Stimulated activated CD8-positive, alpha-beta memory T cell treated with anti-CD3 and anti-CD28 coated beads, Interleukin-4, amount 100 ng/mL, for 1 hour (primary cell): ENCODE measurements around the gene POLN.
"Not testable (repeated sequence)": the region's sequence is repeated elsewhere in the genome, so short reads cannot be mapped to it uniquely, and the experiment has no call there.

Experiments
- DNase-seq, 2 donors: peaks; one replicate each; pipeline ENCODE4 v3.0.0-alpha.2; 2020; ENCODE audit warnings: low read depth in 2 of 2, low spot score in 1 of 2

POLN gene

DNA sequence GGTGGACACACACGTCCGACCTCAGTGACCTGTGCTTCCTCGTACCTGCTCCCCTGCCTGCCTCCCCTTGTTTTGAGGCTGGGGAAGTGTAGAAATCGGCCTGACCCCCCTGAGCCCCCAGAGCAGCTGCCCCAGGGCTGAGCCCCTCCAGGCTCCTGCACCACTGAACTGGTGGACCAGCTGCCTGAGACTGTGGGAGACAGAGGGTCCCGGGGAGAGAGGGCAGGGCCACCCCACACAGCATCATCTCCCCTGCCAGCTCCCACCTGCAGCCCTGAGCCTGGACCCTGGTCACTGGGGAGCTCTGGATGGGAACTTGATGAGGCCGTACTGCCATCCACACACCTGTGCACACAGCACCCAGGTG is 197.8 kb downstream of the POLN start:
- DNase-seq, result no peak

DNA sequence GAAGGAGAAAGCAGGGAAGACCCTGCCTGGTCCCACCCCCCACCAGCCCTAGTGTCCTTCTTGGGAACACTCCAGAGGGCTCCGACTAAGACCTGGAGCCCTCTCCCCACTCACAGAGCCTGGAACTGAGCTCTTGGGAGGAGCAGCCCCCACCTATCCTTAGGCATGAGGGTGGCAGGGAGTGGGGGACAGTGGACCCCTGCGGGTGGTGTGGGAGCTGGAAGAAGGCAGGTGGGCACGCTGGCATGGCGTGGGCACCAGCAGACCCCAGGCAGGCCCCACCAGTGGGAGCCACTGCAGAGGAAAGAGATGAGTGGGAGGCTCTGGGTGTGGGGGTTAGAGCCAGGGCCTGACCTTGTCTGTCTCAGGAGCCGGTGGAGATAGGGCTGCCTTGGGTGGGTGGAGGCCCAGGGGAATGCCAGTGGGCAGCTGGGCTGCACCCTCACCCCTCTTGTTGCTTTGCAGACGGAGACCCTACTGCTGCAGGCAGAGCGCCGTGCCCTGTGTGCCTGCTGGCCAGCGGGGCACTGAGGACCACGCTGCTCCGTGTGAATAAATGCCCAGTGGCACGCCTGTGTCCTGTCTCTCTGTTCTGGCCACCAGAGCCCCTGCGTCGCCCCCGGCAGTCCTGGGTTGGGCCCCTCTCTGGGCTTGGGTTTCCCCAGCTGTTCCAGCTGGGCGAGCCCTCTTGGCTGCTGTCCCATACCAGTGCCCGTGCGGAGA is 198.4 kb downstream of the POLN start:
- no peak for DNase-seq

DNA sequence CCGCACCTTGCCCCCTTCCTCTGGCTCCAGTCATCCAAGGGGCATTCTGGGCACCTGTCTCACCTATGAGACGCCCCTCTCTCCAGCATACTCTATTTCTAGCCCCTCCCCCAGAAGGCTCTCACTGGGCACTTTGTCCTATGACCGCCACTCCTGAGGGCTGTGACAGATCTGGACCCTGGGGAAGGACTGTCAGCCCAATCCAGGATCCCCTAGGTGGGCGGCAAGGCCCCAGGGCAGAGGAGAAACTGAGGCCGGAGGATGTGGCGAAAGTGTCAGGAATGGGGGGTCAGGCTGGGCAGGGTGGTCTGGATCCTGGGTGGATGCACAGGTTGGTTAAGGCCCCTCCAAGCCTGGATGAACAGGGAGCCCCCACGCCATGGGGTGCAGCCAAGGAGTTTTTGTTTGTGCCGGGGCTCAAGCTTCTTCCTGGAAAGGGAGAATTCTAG is 198.9 kb downstream of the POLN start:
- DNase-seq, result no peak

DNA sequence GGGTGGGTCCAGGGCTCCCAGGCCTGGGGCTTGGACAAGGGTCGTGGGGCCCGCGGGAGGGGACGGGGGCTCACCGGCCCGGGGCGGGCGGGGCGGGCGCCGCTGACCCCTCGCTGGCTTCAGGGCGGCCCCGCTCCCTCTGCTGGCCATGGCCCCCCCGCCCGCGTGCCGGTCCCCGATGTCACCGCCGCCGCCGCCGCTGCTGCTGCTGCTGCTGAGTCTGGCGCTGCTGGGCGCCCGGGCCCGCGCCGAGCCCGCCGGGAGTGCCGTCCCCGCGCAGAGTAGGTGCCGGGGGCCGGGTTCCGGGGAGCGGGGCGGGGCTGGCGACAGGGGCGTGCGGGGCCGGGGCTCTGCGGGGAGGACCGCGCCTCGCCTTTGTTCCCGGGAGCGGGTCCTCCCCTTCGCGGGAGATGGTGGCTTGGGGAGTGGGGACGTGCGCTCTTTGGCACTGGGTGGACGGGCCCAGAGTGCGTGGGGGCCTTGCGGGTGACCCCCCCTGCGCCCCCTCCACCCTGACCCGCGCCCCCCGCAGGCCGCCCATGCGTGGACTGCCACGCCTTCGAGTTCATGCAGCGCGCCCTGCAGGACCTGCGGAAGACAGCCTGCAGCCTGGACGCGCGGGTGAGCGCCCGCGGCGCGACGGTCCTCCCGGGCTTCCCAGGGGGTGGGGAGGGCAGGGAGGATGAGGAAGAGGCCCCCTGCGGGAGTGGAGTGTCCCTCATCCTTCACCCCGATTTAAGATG is 199.5 kb downstream of the POLN start:
- DNase-seq, result no peak

DNA sequence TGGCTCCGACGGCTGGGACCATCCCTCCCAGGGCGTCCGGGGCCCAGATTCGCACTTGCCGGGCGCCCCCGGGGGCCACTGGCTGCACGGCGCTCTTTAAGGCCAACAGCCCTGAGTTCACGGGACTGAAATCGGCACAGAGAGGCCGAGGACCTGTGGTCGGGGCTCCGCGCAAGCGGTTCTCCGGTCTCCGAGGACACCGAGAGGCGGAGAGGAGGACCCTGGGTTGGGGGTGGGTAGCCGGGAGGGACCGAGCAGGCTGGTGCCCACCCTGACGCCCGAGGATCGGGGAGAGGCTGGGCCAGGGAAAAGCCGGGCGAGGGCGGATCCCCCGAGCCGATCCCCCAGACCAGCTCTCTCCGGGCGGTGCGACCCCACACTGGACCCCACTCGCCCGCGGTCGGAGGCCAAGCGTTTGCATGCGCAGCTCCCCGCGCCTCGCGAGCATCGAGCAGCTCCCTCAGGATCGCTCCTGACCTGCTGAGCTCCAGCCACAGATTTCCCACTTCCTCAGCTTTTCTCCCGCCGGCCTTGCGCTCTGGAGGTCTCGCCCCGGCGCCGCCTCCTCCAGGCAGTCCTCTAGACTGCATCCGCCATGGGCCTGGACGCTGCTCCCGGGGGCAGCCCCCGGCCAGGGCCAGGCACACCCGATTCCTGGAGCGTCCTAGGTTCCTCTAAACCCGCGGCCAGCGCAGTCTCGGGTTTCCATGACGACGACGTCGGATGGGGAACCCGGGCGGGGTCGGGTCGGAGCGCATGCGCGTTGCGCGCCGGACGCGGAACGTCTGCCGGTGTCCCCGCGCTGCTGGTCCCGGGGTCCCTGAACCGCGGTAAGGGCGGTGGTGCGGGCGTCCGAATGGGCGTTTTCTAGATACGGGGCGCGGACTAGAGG is 200.4 kb downstream of the POLN start:
- peak; percentile 47 to 69 for DNase-seq

DNA sequence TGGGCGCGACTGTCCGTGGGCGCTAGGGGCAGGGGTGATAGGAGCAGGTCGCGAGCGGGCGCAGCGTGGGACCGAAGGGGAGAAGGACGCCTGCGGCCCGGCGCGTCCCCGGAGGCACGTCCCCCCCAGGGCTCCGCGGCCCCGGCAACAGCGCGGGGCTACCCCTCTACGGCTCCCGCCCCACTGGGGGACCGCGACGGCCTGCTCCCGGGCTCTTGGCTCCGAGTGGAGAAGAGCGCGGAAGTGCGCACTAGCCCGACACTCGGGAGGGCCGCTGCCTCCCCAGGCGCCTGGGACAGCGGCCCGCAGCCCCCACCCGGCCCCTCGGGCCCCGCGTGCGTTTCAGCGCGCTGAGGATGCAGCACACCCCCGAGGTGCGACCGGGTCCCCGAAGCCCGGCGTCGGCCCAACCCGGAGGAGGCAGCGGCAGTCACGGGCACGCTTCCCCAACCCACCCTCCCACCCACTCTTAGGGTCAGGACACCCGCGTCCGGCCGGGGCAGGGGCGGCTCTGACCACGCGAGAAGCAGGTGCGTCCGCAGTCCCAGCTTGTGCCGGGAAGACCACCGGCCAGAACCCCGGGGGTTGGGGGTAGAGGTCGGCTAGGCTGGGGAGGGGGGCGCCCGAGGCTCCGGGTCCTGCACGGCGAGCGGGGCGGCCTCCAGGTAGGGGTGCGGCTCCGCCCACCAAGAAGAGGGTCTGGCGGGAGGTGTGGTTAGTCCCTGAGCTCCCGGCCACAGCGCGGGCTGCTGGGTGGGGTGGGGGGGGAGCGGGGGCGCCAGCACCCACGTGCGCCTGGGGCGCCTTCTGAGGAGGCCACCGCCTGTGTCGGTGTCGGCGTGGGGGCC is 201.3 kb downstream of the POLN start:
- DNase-seq, result no peak

DNA sequence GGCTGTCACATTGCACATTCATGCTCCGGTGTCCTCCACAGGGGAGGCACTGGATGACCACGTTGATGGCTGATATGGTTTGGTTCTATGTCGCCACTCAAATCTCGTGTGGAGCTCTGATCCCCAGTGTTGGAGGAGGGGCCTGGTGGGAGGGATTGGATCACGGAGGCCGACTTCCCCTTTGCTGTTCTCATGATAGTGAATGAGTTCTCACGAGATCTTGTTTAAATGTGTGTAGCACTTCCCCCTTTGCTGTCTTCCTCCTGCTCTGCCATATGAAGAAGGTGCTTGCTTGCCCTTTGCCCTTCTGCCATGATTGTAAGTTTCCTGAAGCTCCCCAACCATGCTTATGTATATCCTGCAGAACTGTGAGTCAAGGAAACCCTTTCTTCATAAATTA is 205.1 kb downstream of the POLN start:
- no peak for DNase-seq

DNA sequence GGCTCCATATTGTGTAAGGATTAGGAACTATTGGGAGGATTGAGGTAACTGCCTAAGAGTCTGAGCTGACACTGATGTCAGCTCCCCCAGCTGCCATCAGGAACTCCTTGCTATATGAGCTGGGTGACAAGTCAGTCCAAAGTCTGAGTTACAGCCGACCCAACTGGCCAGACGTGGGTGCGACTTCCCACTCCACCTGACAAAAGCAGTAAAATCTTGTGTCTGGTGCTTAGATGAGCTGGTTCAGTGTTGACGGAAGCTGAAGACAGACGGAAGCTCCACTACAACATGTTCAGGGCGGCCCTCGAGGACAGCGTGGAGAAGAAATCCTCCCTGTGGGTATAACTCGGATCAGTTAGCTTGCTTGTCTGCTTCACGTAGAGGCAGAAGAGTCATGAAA is 205.6 kb downstream of the POLN start:
- no peak for DNase-seq

DNA sequence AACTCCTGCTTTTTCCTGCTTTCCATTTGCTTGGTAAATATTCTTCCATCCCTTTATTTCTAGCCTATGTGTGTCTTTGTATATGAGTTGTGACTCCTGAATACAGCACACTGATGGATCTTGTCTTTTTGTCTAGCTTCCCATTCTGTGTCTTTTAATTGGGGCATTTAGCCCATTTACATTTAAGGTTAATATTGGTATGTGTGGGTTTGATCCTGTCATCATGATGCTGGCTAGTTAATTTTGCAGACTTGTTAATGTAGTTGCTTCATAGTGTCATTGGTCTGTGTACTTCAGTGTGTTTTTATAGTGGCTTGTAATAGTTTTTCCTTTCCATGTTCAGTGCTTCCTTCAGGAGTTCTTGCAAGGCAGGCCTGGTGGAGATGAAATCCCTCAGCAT is 210.8 kb downstream of the POLN start:
- not testable (repeated sequence) for DNase-seq

DNA sequence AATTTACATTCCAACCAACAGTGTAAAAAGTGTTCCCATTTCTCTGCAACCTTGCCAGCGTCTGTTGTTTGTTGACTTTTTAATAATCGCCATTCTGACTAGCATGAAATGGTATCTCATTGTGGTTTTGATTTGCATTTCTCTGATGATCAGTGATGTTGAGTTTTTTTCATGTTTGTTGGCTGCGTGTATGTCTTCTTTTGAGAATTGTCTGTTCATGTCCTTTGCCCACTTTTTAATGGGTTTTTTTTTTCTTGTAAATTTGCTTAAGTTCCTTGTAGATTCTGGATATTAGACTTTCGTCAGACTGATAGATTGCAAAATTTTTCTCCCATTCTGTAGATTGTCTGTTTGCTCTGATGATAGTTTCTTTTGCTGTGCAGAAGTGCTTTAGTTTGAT is 214.8 kb downstream of the POLN start:
- DNase-seq, result not testable (repeated sequence)

DNA sequence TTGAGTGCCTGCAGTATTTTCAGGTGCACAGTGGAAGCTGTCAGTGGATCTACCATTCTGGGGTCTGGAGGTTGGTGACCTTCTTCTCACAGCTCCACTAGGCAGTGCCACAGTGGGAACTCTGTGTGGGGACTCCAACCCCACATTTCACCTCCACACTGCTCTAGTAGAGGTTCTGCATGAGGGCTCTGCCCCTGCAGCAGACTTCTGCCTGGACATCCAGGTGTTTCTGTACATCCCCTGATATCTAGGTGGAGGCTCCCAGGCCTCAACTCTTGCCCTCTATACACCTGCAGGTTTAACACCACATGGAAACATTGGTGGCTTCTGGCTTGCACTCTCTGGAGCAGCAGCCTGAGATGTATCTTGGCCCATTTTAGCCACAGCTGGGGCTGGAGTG is 216.1 kb downstream of the POLN start:
- DNase-seq, result no peak

DNA sequence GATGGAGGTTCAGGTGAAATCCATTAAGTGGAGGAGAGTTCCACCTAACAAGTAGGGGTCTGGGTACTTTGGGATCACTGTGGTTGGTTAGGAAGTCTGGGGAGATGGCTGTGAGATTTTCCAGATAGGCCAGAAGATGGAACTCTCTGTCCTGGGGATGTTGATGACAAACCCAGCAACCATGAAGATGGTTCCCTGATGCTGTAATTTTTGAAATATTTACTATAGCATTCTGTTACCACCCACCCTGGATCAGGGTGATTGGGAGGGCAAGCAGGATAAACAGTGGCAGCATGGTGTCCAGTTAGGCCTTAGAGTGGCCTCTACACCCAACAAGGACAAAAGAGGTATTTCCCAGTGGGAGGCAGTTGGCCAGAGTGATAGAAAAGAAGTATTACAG is 217.2 kb downstream of the POLN start:
- no peak for DNase-seq
